HuH-7.5 (cell line): ENCODE results near the gene THEMIS.

Experiments used
- DNase-seq: peaks from one replicate; pipeline ENCODE4 v3.0.0; 2011; ENCODE audit warnings: low spot score

THEMIS gene

DNA sequence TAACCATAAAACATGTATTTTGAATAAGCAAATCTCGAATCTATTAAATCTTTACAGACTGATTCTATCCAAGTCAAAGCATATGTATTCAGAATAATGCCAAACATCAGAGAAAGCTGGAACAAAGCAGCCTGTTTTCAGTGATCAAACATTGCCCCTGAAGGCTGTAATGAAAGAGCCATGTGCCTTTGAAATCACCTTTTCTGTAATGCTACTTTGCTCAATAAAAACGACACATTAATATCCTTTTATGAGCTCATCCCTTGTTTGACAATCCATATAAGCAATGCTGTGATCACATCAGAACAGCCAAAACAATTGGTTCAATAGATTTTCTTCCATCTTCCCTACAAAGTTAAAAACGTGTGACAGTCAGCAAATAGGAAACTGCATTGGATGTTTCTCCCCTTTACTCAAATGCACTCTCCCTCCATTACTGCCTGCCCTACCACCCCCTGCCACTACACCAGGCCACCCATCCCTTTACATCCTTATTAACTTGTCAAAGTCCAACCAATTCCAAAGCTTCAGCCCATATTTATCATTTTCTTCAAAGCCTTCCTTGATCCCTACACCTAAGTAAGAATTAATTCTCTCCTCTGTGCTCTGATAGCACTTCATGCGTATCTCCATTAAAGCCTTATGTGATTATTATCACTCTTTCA, 42.0 kb downstream of the THEMIS start:
- no peak for DNase-seq

DNA sequence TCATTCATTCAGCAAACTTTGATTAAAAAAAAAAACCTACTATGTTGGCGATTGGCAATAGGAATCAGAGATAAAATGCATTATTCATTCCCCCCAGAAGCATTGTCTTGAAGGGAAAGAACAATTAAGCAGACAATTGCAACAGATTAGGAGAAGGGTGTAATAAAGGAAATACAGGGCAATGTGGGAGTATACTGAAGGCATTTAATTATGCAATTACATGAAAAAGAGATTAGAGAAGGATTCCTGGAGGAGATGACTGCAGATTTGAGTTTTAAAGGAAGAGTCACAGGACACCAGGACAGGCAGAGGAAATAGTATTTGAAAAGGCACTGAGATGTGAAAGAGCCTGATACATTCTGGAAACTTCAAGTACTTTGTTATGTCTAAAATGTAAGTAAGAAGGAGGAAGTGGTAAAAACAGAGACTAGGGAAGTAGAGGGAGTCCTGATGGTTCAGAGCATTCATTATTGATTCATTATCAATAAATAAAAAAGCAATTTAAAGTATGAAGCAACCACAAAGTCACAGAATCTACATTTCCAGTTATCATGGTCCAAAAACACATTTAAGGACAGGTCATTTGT, 43.7 kb downstream of the THEMIS start:
- no peak for DNase-seq

DNA sequence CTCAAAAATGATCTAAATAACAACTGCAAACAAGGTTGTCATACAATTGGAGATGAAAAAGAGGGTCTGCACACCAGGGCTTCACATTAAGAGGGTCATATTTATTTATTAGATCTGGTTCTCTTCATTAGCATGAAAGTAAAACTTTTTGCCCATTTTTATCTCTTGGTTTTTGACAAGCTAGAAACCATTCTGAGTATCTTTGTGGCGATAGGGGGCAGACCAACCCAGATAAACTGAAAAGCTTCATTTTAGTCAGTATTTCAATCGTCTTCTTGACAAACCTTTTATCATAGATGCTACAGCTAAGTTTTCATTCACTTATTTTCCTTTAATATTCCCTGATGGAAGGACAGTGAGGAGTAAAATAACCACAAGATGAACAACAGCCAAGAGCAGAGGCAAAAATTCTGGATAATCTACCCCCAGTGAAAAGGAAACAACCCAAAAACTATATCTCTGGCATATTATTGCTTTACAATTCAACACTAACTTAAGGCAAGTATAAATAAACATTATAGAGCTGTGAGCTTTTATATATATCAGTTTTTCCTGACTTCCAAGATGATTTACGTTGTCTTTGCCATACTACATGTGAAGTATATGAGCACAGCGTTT, 45.2 kb downstream of the THEMIS start:
- no peak for DNase-seq

DNA sequence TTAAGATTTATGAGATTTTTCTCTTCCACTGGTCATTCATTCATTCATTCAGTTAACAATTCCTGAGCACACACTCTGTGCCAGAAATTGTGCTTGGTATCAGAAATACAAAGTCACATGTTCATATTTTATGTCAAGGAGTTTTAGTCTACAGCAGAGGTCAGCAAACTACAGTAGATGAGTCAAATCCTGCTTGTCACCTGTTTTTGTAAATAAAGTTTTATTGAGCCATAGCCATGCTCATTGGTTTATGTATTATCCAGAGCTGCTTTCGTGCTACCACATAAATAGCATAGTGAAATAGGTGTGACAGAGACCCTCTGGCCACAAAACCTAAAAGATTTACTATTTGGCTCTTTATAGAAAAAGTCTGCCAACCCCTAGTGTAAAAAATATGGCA, 46.8 kb downstream of the THEMIS start:
- DNase-seq, result no peak

DNA sequence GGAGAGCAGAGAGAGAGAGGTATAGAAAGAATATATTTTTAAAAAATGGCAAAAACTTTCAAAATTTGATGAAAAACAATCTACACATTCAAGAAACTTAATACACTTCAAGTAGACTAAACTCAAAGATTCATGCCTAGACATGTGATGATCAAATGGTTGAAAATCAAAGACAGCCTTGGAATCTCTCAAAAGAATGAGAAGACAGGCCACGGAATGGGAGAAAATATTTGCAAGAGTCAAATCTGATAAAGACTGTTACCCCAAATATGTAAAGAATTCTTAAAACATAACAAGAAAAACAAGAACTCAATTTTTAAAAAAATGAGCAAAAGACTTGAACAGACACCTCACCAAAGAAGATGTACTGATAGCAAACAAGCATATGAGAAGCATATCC, 49.7 kb downstream of the THEMIS start:
- no peak for DNase-seq

DNA sequence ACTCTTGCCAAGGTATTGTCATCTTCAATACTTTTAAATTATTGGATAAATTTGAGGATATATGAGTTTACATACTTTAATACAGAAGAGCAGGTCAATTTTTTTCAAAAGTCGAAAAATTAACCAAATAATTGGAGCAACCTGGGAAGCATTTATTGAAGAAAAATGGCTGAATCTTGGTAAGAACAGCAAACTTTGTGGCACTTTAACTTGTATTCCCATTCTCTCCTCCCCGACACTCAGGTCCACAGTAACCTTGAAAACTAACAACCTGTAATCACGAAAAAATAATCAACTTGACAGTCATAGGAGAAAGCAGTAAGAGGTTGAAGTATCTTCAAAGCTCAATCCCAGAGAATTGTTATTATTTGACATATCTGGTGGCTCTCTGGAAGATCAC, 55.6 kb downstream of the THEMIS start:
- DNase-seq, result no peak

DNA sequence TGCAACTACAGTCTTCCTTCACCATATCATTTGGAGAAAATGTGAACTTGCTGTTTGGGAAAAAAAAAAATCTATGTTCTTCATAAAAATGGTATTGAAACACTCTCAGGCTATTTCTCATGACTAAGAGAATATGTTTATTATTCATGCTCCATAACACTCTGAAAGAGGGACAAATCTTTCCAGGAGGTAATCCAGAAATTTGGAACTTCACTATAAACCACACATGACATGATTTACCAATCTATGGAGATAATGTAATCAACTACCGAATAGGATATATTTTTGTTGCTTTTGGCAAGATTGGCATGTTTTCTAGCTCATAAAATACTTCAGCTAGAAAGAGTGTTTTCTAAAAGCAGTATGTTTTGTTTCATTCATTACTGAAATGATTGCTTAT, 56.3 kb downstream of the THEMIS start:
- no peak for DNase-seq

DNA sequence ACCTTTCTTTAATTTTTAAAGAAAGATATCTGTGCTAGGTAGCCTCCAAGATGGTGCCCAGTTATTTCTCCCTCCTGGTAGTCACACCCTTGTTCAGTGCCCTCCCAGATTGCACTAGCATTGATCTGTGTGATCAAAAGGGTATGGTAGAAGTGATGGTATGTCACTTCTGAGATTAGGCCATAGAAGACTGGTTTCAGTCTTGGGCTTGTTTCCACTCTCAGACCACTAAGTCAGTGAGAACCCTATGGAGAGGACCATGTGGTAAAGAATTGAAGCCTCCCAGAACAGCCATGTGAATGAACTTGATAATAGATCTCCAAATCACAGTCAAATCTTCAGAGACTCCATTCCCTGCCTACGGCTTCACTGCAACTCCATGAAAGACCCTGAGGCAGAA, 57.3 kb downstream of the THEMIS start:
- DNase-seq, result no peak

DNA sequence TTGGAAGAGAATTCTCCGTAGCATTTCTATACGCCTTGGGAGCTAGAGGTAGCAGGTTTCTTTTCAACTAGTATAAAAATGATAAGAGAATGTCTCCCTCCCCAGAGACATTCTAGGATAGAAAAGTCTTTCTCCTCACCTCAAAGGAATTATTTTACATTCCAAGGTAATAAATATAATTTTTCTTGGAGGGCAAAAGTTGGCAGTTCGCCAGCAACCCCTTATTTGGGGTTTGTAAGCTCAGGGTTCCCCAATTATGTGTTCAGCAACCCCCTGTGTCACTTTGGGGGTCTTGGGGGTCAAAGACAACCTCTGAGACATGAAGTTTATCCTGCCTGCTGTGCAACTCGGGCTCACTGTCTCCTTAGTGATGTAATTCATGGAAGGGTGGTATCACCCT, 58.3 kb downstream of the THEMIS start:
- DNase-seq, result no peak

DNA sequence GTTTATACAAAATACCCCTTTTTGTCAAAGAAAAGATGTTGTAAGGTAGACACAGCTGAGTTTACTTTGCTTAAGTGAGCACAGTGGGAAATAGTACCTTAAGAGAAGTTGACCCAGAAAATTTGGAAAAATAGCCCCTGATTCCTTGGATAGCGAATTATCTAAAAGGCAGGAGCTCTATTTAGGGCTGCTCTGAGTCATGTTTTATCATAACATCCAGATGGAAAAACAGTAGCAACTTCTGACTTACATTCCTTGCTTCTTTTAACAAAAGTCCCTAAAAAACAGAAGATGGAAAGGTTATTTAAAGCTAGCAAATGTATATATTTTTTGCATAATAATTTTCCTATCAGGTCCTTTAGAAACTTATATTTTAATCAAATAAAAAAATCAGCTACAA, 59.0 kb downstream of the THEMIS start:
- DNase-seq, result no peak

DNA sequence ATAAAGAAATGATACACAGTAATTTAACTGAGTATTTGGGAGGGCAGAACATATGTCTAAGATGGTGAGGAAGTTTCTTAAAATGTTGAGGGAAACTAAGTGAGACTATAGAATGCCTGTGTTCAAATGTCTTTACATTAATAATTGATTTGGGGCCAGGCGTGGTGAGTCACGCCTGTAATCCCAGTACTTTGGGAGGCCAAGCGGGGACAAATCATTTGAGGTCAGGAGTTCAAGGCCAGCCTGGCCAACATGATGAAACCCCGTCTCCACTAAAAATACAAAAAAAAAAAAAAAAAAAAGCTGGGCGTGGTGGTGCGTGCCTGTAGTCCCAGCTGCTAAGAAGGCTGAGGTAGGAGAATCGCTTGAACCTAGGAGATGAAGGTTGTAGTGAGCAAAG, 66.7 kb downstream of the THEMIS start:
- DNase-seq, result no peak

DNA sequence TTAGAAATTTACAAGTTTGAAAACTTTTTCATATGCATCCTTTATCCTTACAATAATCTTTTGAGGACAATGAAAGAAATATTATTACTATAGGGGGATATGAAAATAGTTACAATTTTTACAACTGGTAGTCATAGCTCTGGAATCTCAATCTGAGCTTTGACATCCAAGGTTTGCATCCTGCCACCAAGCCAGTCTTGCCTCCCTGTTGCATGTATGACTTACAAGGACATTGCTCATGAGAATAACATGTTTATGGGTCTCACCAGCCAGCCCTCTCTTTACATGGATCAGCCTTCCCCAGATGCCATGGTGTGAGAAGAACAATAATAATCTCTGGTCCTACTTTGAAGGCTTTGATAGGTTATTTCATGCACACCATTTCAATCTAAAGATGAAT, 67.5 kb downstream of the THEMIS start:
- no peak for DNase-seq

DNA sequence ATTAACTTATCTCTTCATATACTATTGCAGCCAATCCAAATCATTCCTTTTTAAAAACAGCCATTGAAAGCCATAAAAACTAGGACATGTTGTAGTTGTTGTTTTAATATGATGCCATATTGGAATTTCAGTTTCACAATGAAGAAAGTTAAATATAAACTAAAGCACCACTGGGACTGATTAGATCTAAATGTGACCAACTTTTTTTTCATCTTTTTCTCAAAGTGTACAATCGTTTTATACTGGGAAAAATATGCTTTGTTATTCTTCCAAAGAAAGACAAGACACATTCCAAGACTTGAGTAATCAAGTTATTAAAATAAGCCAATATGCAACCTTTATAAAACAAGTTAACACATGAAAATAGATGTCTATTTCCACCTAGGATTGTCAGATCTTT, 68.5 kb downstream of the THEMIS start:
- no peak for DNase-seq

DNA sequence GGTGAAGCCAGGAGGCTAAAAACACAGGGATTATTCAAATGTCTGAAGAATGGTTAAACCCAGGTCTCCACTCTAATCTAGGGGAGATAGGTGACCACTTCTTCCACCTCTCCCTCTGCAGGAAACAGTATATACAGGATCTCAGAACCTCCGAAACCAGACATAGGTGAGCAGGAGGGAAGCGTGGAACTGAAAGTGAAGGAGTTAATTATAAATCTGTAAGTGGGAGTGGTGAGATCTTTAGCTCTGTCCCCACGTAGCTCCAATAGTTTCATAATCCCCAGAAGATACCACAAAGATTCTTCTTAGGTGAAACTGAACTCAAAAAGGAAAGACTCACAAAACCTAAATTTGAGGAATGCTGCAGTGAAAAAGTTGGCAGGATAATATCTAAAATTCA, 76.8 kb downstream of the THEMIS start:
- no peak for DNase-seq

DNA sequence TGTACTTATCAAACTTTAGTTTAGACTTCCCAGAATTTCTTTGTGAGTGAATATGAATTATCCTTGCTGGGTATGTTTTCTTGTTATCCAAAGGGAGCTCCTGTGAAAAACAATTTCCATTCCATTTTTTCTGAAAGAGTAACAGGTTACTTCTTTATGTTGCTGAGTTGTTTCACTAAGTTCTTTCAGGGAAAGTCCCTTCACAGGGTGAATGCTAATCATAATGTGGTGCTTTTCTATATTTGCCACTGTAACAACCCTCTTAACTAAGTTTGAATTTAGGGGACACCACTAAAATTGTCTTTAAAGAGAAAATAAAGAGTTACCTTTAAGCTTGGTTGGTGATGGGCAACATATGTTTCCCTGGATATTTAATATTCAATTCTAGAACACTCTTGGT, 79.4 kb downstream of the THEMIS start:
- no peak for DNase-seq

DNA sequence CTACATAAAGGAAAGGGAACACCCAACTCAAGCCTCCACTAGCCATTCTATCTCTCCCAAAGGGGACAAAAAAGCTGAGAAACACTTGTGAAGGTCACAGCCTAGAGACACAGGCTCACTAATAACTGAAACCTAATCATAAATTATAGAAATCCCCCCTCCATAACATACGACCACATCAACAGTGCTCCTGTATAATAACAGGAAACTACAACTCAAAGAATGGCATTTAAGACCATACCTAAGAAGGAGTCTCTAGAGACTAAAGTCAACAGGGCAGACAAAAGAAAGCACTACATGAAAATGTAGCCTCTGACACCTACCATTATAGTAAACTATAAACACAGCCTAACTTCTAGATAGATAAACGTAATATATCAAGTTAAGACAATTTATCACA, 82.7 kb downstream of the THEMIS start:
- no peak for DNase-seq

DNA sequence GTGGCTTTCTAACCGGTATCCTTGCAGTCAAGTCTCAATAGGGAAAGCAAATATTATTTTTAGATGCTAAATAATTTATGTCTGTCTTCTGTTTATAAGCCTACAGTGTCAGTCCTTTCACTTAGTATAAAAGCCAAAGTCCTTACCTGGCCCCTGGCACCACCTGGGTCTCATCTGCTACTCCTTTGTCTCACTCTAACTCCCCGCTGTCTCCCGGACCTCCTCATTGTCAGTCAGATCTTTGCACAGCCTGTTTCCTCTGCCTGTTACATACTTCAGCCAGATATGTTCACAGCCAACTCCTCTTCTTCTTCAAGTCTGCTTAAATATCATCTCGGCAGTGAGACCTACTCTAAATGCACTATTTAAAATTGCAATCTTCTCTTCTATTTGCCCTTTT, 84.2 kb downstream of the THEMIS start:
- DNase-seq, result no peak

DNA sequence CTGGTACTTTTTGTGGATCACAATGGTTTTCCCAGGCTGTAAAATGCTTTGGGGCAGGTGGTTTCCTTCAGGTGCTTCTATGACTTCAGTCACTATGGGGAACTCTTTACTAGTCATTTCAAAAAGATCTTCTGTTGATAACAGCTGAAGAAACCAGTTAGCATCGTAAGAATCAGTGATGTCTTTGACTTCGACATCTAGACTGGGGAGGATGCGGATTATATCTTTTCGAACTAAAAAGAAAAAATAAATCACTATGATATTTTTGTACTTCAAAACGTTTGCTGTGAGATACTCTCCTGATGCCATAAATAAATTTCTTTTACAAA, 87.2 kb downstream of the THEMIS start:
- no peak for DNase-seq

DNA sequence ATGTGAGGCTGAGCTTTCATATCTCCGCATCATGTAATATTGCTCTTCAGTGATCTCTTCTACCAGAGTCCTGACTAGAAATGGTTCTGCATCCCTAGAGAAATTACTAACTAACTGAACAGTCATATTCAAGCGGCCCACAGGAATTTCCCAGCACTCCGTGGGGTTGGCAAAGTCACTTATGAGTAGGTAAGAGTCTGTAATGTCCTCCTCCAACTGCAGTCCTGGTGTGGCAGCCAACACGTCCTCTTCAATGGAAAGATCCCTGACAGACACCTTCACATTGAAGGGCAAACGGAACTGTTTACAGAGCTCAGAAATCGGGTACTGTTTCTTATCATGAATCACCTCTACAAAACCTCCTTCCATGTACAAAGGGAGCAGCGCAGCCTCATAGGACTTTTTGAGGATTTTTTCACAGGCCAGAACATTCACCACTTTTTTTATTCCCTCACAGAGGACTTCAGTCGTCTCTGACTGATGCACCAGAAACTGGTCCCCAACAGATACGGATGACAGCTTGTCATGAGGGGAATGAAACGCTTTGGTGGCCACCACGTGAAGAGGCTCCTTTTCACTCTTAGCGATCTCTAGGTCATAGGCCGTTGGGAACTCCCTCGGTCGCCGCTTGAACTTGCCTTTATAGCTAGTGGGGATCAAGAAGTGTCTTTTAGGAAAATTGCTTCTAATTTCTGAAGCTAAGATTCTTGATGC, 87.7 kb downstream of the THEMIS start:
- DNase-seq, result no peak

DNA sequence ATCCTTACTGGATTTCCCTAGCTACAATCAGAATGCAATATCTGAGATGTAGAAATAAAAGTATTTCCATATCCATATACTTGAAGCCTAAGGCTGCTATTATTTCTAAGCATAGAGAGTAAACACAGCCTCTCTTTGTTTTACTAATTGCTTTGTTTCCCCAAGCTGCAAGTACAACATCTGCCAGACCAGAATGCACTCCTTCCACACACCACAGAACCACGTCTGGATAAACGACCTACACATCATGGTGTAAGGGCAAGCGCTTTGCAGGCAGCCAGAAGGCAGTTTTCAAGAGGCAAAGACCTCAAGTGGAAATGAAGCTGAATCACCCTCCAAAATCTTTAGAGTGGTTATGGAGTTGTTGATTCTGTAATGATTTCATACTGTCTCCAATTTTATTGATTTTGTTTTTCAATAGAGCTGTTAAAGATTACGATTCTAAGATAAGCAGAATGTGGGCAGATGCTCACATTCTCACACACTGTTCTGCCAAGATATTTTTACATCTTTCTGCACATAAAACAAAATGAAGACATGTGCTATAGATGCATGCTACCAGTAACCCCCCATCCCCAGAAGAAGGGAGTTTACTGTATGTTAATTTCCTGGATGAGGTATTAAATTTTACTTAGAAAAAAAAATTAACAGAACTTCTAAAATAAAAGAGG, 88.8 kb downstream of the THEMIS start:
- DNase-seq, result no peak

DNA sequence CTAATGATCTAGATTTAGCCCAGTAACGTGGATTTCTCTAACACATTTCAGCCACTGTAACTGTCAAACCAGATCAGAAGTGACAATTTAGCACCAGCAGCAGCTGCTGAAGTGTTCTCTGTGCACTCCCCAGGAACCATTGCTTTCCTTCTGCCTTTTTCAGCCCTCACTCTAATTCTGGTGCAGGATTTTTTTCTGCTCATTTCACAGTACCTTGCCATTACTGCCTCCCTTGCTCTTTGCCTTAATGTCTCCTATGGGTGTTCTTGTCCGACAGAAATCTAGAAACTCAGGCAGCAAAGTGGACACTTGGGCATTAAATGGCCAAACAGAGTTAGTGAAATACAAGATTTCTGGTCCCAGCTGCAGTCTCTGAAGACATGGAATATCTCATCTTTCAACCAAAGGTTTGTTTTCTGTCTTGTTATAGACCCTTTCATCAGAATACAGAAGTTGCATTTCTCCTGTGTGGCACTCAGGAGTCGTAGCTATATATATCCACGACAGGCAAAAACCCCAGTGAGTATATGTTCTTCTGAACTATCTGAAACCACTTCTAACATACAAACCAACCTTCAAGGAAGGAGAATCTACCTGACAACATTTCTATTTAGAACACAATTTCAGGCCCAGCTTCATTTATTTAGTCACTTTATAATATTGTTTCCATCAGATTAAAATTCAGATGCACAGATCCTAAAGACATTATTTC, 92.9 kb downstream of the THEMIS start:
- DNase-seq, result no peak

DNA sequence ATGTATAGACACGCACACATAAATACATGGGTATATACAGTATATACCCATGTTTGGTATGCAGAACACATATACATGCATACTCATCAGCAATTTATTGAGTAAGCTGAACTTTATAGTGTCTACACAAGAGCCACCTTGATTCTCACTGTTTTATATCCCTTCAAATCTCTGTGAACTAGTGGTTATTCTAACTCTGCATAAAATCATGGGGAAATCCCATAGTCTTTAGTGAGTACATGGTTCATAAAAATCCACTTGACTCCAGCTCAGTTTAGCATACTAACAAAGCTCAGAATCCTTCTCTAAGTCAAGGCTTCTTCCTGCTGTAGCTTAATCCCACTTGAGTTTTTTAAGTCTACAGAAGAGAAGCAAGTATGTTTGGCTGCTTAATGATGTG, 104.1 kb downstream of the THEMIS start:
- no peak for DNase-seq
